WTC11 (cell line): ENCODE measurements around the gene NDC1. TPM values are rescaled to one million over a fixed set of nuclear protein-coding genes. Genes with fewer than 3 reads are reported as not detected.

Source experiments
- ATAC-seq: fragments of 200-7000 bp; cut with Tn5 transposase; 2 replicates; pipeline ENCODE4 v1.10.0; 2021; ENCODE audit warnings: mild to moderate bottlenecking, moderate library complexity
- CTCF ChIA-PET: fragments of 300-600 bp; sonication (Branson Sonifier 250); formaldehyde crosslinking; loops from one replicate; lab custom pipeline; 2021; ENCODE audit warnings: antibody characterized with exemption; lab: Charles Lee
- POLR2A ChIA-PET: fragments of 350-600 bp; sonication (Branson Sonifier 250); formaldehyde crosslinking; loops from one replicate; lab custom pipeline; 2021; ENCODE audit warnings: antibody characterized with exemption; lab: Charles Lee
- DNase-seq: peaks from one replicate; pipeline ENCODE4 v3.0.0; 2021; ENCODE audit warnings: low spot score
- H3K27ac Mint-ChIP-seq: 2 replicates; pipeline ENCODE4 v1.8.0; 2021; ENCODE audit warnings: mixed read lengths
- H3K27me3 Mint-ChIP-seq: 2 replicates; pipeline ENCODE4 v1.8.0; 2021; ENCODE audit warnings: low read depth, mild to moderate bottlenecking, moderate library complexity, mixed read lengths
- H3K36me3 Mint-ChIP-seq: 2 replicates; pipeline ENCODE4 v1.8.0; 2021; ENCODE audit warnings: mixed read lengths
- H3K4me1 Mint-ChIP-seq: 2 replicates; pipeline ENCODE4 v1.8.0; 2022; ENCODE audit warnings: mixed read lengths
- H3K4me3 Mint-ChIP-seq: 2 replicates; pipeline ENCODE4 v1.8.0; 2021; ENCODE audit warnings: mild to moderate bottlenecking, moderate library complexity, mixed read lengths
- H3K9me3 Mint-ChIP-seq: 2 replicates; pipeline ENCODE4 v1.8.0; 2021; ENCODE audit warnings: mixed read lengths
- ATF1 ChIP-seq: sonication (generic); formaldehyde crosslinking; IDR thresholded peaks from 2 replicates; pipeline ENCODE4 v1.8.1; 2023; ENCODE audit warnings: mild to moderate bottlenecking, moderate library complexity, missing genetic modification reagents
- CBFB ChIP-seq: sonication (generic); formaldehyde crosslinking; IDR thresholded peaks from 2 replicates; pipeline ENCODE4 v1.8.1; 2022; ENCODE audit warnings: mild to moderate bottlenecking, low read depth, missing genetic modification reagents
- CREB1 ChIP-seq: sonication (generic); formaldehyde crosslinking; IDR thresholded peaks from 2 replicates; pipeline ENCODE4 v1.8.0; 2023; ENCODE audit warnings: mild to moderate bottlenecking, missing genetic modification reagents
- CREM ChIP-seq: sonication (generic); formaldehyde crosslinking; IDR thresholded peaks from 2 replicates; pipeline ENCODE4 v1.8.1; 2022; ENCODE audit warnings: mild to moderate bottlenecking, missing genetic modification reagents, moderate library complexity
- GTF2I ChIP-seq: fragments of 250-450 bp; sonication (Bioruptor Pico); conservative IDR thresholded peaks from 2 replicates; pipeline ENCODE4 v1.4.0; 2021; ENCODE audit warnings: mild to moderate bottlenecking
- NFATC4 ChIP-seq: fragments of 250-450 bp; sonication (Bioruptor Pico); IDR thresholded peaks from 2 replicates; pipeline ENCODE4 v1.9.0; 2021; ENCODE audit warnings: mild to moderate bottlenecking
- NR2C2 ChIP-seq: sonication (generic); formaldehyde crosslinking; IDR thresholded peaks from 2 replicates; pipeline ENCODE4 v1.8.0; 2022; ENCODE audit warnings: mild to moderate bottlenecking, missing genetic modification reagents
- RORB ChIP-seq: fragments of 250-450 bp; sonication (Bioruptor Pico); IDR thresholded peaks from 2 replicates; pipeline ENCODE4 v1.9.0; 2021; ENCODE audit warnings: mild to moderate bottlenecking
- TP53 ChIP-seq: sonication (generic); formaldehyde crosslinking; IDR thresholded peaks from 2 replicates; pipeline ENCODE4 v1.8.1; 2023; ENCODE audit warnings: mild to moderate bottlenecking, missing genetic modification reagents
- total RNA-seq: library from RNA; stranded (reverse); gene quantifications from 3 replicates; pipeline ENCODE4 v1.2.3, GENCODE V29; 2021
- TF ChIP-seq, protein P1 (sequence below): sonication (generic); formaldehyde crosslinking; IDR thresholded peaks from 2 replicates; pipeline ENCODE4 v1.8.0; 2023; ENCODE audit warnings: missing genetic modification reagents, mild to moderate bottlenecking, borderline replicate concordance
- TF ChIP-seq, protein P2 (sequence below): sonication (generic); formaldehyde crosslinking; IDR thresholded peaks from 2 replicates; pipeline ENCODE4 v1.8.1; 2023; ENCODE audit warnings: mild to moderate bottlenecking, moderate library complexity, missing genetic modification reagents
- TF ChIP-seq, protein P3 (sequence below): sonication (generic); formaldehyde crosslinking; IDR thresholded peaks from 2 replicates; pipeline ENCODE4 v1.8.1; 2022; ENCODE audit warnings: missing genetic modification reagents, borderline replicate concordance
- TF ChIP-seq, protein P4 (sequence below): sonication (generic); formaldehyde crosslinking; IDR thresholded peaks from 2 replicates; pipeline ENCODE4 v1.8.1; 2023; ENCODE audit warnings: mild to moderate bottlenecking, missing genetic modification reagents, borderline replicate concordance
- TF ChIP-seq, protein P5 (sequence below): sonication (generic); formaldehyde crosslinking; IDR thresholded peaks from 2 replicates; pipeline ENCODE4 v1.8.0; 2022; ENCODE audit warnings: mild to moderate bottlenecking, missing genetic modification reagents

NDC1 gene
- total RNA-seq, 1 experiment from 2014 or later = 52.4 TPM

DNA sequence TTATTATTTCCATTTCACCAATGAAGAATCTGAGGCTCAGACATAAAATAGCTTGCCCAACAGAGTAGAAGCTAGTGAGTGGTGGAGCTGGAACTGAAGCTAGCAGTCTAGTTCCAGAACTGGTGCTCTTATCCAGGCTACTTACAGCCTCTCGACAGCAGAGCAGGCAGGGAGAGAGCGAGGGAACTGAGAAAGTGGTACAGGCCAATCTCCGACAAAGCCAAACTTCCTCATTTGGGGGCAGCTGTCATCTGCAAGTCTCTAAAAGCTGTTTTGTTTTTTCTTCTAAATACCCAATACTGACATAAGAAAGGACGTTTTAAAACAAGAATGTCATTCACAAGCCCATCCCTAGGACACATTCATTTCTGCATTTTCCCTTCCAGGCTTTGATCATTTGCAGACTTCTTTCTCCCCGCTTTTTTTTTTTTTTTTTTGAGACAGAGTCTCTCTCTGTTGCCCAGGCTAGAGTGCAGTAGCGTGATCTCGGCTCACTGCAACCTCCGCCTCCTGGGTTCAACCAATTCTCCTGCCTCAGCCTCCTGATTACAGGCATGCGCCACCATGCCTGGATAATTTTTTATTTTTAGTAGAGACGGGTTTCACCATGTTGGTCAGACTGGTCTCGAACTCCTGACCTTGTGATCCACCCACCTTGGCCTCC lies 31.5 kb upstream of the NDC1 start (continued):
- TF ChIP-seq NFATC4 (CRISPR knock-in tag) = no peak

DNA sequence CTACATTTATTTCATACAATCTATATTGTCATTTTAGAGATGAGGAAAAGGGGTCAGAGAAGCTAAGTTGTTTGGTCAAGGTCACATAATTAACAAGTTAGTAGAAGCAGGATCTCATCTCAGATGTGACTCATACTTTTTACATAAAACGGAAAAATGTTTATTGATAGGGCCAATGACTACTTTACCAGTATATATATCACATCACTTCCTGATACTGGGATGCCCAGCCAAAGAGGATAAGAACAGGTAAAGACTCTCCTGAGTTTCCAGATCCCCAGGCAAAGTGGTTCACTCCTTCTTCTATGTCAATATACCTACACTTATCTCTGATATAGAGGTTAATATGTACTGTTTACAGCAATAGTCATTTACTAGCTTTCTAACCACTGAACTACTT lies 30.5 kb upstream of the NDC1 start:
- TF ChIP-seq TP53 (CRISPR knock-in tag) (no peak), CBFB (CRISPR knock-in tag) (no peak), NR2C2 (CRISPR knock-in tag) (no peak), GTF2I (CRISPR knock-in tag) (no peak), CREB1 (no peak), CREM (CRISPR knock-in tag) (no peak), RORB (no peak), ATF1 (CRISPR knock-in tag) (no peak)
- TF ChIP-seq, protein P1, sequence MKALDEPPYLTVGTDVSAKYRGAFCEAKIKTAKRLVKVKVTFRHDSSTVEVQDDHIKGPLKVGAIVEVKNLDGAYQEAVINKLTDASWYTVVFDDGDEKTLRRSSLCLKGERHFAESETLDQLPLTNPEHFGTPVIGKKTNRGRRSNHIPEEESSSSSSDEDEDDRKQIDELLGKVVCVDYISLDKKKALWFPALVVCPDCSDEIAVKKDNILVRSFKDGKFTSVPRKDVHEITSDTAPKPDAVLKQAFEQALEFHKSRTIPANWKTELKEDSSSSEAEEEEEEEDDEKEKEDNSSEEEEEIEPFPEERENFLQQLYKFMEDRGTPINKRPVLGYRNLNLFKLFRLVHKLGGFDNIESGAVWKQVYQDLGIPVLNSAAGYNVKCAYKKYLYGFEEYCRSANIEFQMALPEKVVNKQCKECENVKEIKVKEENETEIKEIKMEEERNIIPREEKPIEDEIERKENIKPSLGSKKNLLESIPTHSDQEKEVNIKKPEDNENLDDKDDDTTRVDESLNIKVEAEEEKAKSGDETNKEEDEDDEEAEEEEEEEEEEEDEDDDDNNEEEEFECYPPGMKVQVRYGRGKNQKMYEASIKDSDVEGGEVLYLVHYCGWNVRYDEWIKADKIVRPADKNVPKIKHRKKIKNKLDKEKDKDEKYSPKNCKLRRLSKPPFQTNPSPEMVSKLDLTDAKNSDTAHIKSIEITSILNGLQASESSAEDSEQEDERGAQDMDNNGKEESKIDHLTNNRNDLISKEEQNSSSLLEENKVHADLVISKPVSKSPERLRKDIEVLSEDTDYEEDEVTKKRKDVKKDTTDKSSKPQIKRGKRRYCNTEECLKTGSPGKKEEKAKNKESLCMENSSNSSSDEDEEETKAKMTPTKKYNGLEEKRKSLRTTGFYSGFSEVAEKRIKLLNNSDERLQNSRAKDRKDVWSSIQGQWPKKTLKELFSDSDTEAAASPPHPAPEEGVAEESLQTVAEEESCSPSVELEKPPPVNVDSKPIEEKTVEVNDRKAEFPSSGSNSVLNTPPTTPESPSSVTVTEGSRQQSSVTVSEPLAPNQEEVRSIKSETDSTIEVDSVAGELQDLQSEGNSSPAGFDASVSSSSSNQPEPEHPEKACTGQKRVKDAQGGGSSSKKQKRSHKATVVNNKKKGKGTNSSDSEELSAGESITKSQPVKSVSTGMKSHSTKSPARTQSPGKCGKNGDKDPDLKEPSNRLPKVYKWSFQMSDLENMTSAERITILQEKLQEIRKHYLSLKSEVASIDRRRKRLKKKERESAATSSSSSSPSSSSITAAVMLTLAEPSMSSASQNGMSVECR = no peak
- TF ChIP-seq, protein P2, sequence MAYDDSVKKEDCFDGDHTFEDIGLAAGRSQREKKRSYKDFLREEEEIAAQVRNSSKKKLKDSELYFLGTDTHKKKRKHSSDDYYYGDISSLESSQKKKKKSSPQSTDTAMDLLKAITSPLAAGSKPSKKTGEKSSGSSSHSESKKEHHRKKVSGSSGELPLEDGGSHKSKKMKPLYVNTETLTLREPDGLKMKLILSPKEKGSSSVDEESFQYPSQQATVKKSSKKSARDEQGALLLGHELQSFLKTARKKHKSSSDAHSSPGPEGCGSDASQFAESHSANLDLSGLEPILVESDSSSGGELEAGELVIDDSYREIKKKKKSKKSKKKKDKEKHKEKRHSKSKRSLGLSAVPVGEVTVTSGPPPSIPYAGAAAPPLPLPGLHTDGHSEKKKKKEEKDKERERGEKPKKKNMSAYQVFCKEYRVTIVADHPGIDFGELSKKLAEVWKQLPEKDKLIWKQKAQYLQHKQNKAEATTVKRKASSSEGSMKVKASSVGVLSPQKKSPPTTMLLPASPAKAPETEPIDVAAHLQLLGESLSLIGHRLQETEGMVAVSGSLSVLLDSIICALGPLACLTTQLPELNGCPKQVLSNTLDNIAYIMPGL = no peak
- TF ChIP-seq, protein P3, sequence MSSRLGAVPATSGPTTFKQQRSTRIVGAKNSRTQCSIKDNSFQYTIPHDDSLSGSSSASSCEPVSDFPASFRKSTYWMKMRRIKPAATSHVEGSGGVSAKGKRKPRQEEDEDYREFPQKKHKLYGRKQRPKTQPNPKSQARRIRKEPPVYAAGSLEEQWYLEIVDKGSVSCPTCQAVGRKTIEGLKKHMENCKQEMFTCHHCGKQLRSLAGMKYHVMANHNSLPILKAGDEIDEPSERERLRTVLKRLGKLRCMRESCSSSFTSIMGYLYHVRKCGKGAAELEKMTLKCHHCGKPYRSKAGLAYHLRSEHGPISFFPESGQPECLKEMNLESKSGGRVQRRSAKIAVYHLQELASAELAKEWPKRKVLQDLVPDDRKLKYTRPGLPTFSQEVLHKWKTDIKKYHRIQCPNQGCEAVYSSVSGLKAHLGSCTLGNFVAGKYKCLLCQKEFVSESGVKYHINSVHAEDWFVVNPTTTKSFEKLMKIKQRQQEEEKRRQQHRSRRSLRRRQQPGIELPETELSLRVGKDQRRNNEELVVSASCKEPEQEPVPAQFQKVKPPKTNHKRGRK = no peak
- TF ChIP-seq, protein P4, sequence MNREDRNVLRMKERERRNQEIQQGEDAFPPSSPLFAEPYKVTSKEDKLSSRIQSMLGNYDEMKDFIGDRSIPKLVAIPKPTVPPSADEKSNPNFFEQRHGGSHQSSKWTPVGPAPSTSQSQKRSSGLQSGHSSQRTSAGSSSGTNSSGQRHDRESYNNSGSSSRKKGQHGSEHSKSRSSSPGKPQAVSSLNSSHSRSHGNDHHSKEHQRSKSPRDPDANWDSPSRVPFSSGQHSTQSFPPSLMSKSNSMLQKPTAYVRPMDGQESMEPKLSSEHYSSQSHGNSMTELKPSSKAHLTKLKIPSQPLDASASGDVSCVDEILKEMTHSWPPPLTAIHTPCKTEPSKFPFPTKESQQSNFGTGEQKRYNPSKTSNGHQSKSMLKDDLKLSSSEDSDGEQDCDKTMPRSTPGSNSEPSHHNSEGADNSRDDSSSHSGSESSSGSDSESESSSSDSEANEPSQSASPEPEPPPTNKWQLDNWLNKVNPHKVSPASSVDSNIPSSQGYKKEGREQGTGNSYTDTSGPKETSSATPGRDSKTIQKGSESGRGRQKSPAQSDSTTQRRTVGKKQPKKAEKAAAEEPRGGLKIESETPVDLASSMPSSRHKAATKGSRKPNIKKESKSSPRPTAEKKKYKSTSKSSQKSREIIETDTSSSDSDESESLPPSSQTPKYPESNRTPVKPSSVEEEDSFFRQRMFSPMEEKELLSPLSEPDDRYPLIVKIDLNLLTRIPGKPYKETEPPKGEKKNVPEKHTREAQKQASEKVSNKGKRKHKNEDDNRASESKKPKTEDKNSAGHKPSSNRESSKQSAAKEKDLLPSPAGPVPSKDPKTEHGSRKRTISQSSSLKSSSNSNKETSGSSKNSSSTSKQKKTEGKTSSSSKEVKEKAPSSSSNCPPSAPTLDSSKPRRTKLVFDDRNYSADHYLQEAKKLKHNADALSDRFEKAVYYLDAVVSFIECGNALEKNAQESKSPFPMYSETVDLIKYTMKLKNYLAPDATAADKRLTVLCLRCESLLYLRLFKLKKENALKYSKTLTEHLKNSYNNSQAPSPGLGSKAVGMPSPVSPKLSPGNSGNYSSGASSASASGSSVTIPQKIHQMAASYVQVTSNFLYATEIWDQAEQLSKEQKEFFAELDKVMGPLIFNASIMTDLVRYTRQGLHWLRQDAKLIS (CRISPR knock-in tag) = no peak
- TF ChIP-seq, protein P5, sequence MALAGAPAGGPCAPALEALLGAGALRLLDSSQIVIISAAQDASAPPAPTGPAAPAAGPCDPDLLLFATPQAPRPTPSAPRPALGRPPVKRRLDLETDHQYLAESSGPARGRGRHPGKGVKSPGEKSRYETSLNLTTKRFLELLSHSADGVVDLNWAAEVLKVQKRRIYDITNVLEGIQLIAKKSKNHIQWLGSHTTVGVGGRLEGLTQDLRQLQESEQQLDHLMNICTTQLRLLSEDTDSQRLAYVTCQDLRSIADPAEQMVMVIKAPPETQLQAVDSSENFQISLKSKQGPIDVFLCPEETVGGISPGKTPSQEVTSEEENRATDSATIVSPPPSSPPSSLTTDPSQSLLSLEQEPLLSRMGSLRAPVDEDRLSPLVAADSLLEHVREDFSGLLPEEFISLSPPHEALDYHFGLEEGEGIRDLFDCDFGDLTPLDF = no peak
- Mint-ChIP-seq H3K9me3 (no peaks in the 10 kb centered on the region), H3K4me3 (no peak overlapping the region), H3K36me3 (peaks cover 38% of the 10 kb centered on the region), H3K27me3 (no peaks in the 10 kb centered on the region), H3K4me1 (no peaks in the 10 kb centered on the region), H3K27ac (no peak overlapping the region)
- DNase-seq (no peak), ATAC-seq (no peak)
- CTCF ChIA-PET = no interaction called here
- POLR2A ChIA-PET = no interaction called here
